Tibial nerve (tissue), 4 donors: Measurements from ENCODE around the gene EXOSC1. TPM values are rescaled to one million over a fixed set of nuclear protein-coding genes. Genes with fewer than 3 reads are reported as not detected.

Experiments
- DNase-seq, 2 donors: peaks; one replicate each; pipeline ENCODE4 v3.0.0-alpha.2; 2019; ENCODE audit warnings: low spot score in 2 of 2
- H3K27ac ChIP-seq, 4 donors: fragments of 200-600 bp; sonication (generic) in 3 of 4; one replicate each; pipeline ENCODE4 v1.5.1; 2017 to 2019; ENCODE audit warnings: mild to moderate bottlenecking in 1 of 4
- H3K27me3 ChIP-seq, 2 donors: fragments of 200-600 bp; sonication (generic) in 1 of 2; one replicate each; pipeline versions ENCODE4 v1.5.1 to v1.6.0; 2017 to 2019
- H3K36me3 ChIP-seq, 3 donors: fragments of 200-600 bp; sonication (generic); one replicate each; pipeline ENCODE4 v1.5.1; 2018 to 2019
- H3K4me1 ChIP-seq, 4 donors: fragments of 200-600 bp; sonication (generic) in 3 of 4; one replicate each; pipeline ENCODE4 v1.5.1; 2017 to 2019
- H3K4me3 ChIP-seq, 4 donors: fragments of 200-600 bp; sonication (generic) in 3 of 4; one replicate each; pipeline ENCODE4 v1.5.1; 2017 to 2019; ENCODE audit warnings: mild to moderate bottlenecking in 1 of 4, moderate library complexity in 1 of 4
- H3K9me3 ChIP-seq, 4 donors: fragments of 200-600 bp; sonication (generic) in 3 of 4; one replicate each; pipeline ENCODE4 v1.5.1; 2017 to 2019
- EP300 ChIP-seq, 2 donors: sonication (generic); formaldehyde crosslinking; IDR thresholded peaks; one replicate each; pipeline ENCODE4 v1.6.1; 2017; ENCODE audit warnings: antibody characterized with exemption in 2 of 2, mild to moderate bottlenecking in 1 of 2
- POLR2A ChIP-seq, 2 donors: fragments of 450-650 bp; IDR thresholded peaks; one replicate each; pipeline ENCODE4 v1.6.1; 2017; ENCODE audit warnings: antibody characterized with exemption in 2 of 2, mild to moderate bottlenecking in 2 of 2, moderate library complexity in 2 of 2
- WGBS, 2 donors: methylation state at CpG; one replicate each; pipeline ENCODE4 v1.1.5; 2018; 5-methylcytosine and 5-hydroxymethylcytosine counted together
- total RNA-seq, 4 donors: library from RNA; depleted of rRNA; stranded (reverse); fragments of >200 nt; gene quantifications; one replicate each; pipeline ENCODE4 v1.1.0, GENCODE V29; 2016
- TF ChIP-seq, protein P1 (sequence below), 5 experiments: fragments of 200-600 bp in 3 of 5; fragments of 450-650 bp in 2 of 5; sonication (generic) in 3 of 5; IDR thresholded peaks; one replicate each; pipeline ENCODE4 v1.5.1; 2016 to 2019; ENCODE audit warnings: antibody characterized with exemption in 5 of 5, mild to moderate bottlenecking in 3 of 5, moderate library complexity in 2 of 5

EXOSC1 gene
- total RNA-seq, 4 donors from 2014 or later = 21.6 to 40.8 (median 33.4) TPM

DNA sequence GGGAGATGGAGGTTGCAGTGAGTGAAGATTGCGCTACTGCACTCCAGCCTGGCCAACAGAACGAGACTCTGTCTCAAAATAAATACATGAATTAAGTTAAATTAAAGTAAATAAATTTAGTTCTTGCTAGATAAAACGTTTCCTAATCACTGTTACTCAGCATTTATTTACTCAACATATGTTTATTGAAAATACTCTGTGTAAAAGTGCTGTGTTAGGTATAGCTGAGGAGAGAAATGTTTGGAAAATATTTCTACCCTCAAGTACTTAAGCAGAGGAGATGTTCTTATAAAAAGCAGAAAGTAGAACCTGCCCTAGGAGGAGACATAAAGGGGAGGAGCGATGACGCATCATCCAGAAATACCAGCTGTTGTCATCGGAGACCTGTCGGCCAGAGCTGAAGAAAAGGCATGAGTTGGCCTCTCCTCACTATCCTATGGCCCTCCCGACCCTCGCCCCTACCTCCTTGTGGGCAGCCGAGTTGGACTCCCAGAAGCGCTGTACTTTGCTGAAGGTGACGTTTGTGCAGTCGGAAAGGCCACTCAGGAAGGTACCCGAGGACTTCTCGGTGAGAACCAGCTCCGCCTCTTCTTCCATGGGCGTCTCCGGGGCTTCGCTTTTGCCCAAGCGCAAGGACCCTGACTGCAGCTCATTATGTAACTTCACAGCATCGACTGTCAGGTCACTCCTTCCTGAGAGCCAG is 45.8 kb downstream of the EXOSC1 start:
- Histone ChIP-seq H3K27ac (peak overlapping the region in 2 of 4 donors; percentile 78 to 80), H3K4me3 (peak overlapping the region; percentile 70 to 77 (median 72)), H3K36me3 (peaks cover 0 to 27% (median 0%) of the 10 kb centered on the region in 3 donors), H3K4me1 (peaks cover 0 to 19% (median 6%) of the 10 kb centered on the region in 4 donors), H3K9me3 (no peaks in the 10 kb centered on the region), H3K27me3 (no peaks in the 10 kb centered on the region)
- 42 to 53% methylated on average over 21 of the region's 21 CpGs for WGBS, 2 donors
- TF ChIP-seq, protein P1, sequence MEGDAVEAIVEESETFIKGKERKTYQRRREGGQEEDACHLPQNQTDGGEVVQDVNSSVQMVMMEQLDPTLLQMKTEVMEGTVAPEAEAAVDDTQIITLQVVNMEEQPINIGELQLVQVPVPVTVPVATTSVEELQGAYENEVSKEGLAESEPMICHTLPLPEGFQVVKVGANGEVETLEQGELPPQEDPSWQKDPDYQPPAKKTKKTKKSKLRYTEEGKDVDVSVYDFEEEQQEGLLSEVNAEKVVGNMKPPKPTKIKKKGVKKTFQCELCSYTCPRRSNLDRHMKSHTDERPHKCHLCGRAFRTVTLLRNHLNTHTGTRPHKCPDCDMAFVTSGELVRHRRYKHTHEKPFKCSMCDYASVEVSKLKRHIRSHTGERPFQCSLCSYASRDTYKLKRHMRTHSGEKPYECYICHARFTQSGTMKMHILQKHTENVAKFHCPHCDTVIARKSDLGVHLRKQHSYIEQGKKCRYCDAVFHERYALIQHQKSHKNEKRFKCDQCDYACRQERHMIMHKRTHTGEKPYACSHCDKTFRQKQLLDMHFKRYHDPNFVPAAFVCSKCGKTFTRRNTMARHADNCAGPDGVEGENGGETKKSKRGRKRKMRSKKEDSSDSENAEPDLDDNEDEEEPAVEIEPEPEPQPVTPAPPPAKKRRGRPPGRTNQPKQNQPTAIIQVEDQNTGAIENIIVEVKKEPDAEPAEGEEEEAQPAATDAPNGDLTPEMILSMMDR (IDR thresholded peaks at IDR 0.05) = no peak
- TF ChIP-seq POLR2A (IDR thresholded peaks at IDR 0.05) (no peak), EP300 (IDR thresholded peaks at IDR 0.05) (no peak)
- DNase-seq = no peak

DNA sequence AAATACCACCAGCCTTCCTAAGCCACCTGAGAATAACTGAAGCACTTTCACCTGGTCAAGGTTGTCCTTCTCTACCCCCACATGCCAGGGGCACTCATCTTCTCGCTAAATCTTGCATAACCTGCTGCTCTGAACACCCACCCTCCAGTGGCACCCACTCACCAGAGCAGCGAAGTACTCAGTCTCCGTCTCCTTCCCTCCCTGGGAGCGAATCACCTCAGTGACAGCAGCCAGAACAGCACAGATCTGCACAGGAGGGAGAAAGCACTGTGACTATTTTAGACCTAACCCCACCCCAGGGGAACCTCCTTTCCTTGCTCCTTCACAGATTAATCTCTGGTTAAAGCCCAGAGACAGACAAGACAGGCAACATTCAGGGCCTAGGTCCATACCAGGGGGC is 49.8 kb downstream of the EXOSC1 start:
- Histone ChIP-seq H3K27ac (no peak overlapping the region), H3K4me1 (peaks cover 0 to 13% (median 6%) of the 10 kb centered on the region in 4 donors), H3K27me3 (no peaks in the 10 kb centered on the region), H3K4me3 (no peak overlapping the region), H3K36me3 (peaks cover 0 to 65% (median 0%) of the 10 kb centered on the region in 3 donors), H3K9me3 (no peaks in the 10 kb centered on the region)
- 96 to 97% methylated on average over 4 of the region's 4 CpGs for WGBS, 2 donors
- DNase-seq = no peak
- TF ChIP-seq POLR2A (IDR thresholded peaks at IDR 0.05) = no peak
- TF ChIP-seq, protein P1 (IDR thresholded peaks at IDR 0.05) = no peak
- TF ChIP-seq EP300 (IDR thresholded peaks at IDR 0.05) = no peak

DNA sequence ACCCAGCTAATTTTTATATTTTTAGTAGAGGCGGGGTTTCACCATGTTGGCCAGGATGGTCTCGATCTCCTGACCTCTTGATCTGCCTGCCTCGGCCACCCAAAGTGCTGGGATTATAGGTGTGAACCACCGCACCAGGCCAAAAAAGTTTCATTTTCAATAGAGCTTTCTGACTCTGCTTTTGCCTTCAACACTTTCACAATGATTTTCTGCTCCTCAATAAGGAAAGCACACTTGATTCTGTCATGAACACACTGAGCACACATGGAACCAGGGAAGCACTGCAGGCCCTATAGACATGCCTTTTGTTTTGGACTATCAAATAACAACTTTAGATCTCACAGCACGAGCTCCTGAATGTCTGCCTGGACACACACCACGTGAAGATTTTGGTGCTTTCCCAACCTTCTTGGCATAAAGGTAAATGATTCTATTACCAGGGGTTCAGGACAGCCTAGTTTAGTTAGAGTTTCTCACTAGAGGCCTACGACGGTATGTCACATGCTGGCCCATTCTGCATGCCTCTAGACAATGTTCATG is 52.7 kb downstream of the EXOSC1 start:
- 85 to 93% methylated on average over 8 of the region's 8 CpGs for WGBS, 2 donors
- no peak for DNase-seq
- H3K36me3 ChIP-seq = peaks cover 0 to 95% (median 11%) of the 10 kb centered on the region in 3 donors

DNA sequence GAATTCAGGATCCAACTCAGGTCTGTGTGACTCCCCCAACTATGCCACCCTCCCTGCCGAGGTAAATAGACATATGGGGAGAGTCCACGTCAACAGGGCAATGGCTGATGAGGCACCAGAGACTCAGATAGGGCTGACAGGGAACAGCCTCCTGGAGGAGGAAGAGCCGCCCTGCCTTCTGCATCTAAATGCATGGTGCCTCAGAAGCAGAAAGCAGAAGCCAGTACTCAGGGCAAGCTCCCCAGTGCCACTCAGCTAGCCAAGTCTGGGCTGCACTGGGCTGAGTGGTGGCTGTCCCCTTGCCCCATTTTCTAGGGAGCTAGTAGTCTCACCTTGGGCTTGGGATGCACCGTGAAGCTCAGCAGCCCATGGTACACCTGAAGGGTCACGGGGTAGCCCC is 55.7 kb downstream of the EXOSC1 start:
- TF ChIP-seq POLR2A (IDR thresholded peaks at IDR 0.05) (no peak), EP300 (IDR thresholded peaks at IDR 0.05) (no peak)
- TF ChIP-seq, protein P1 (IDR thresholded peaks at IDR 0.05) = no peak
- Histone ChIP-seq H3K4me1 (no peaks in the 10 kb centered on the region), H3K27ac (no peak overlapping the region), H3K9me3 (no peaks in the 10 kb centered on the region), H3K4me3 (no peak overlapping the region), H3K27me3 (no peaks in the 10 kb centered on the region), H3K36me3 (peaks cover 0 to 99% (median 11%) of the 10 kb centered on the region in 3 donors)
- no peak for DNase-seq
- WGBS, 2 donors = 98 to 100% methylated on average over 4 to 5 of the region's 5 CpGs

More for the DNA sequence above, 52.7 kb downstream of the EXOSC1 start:
- Histone ChIP-seq H3K4me3 (no peak overlapping the region), H3K4me1 (no peaks in the 10 kb centered on the region), H3K9me3 (no peaks in the 10 kb centered on the region), H3K27ac (no peak overlapping the region), H3K27me3 (no peaks in the 10 kb centered on the region)
- TF ChIP-seq, protein P1 (IDR thresholded peaks at IDR 0.05) = no peak
- TF ChIP-seq EP300 (IDR thresholded peaks at IDR 0.05) (no peak), POLR2A (IDR thresholded peaks at IDR 0.05) (no peak)

DNA sequence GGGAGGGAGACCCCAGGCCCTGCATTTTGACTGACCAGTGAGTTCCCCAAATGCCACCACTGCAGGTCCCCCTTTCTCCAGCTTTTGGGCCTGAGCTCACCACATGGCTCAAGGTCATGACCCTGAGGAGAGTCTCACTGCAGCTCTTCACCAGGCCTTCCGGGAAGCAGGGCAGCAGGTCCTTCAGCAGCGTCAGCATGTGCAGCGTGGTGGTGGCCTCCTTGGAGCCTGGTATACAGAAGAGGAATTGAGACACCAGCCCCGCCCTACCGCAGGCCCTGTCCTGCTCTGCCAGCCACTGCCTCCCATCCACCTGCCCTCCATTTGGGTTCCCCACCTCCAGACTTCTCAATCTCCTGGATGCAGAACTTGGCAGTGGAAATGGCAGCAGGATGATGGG is 57.7 kb downstream of the EXOSC1 start:
- no peaks in the 10 kb centered on the region for H3K27me3 ChIP-seq
- 82 to 100% methylated on average over 2 to 5 of the region's 5 CpGs for WGBS, 2 donors
- H3K9me3 ChIP-seq = no peaks in the 10 kb centered on the region
- no peak overlapping the region for H3K27ac ChIP-seq
- H3K36me3 ChIP-seq = peaks cover 0 to 99% (median 17%) of the 10 kb centered on the region in 3 donors
- DNase-seq = no peak
- H3K4me1 ChIP-seq = no peaks in the 10 kb centered on the region
- no peak for TF ChIP-seq EP300 (IDR thresholded peaks at IDR 0.05)
- TF ChIP-seq, protein P1 (IDR thresholded peaks at IDR 0.05) = no peak
- H3K4me3 ChIP-seq = no peak overlapping the region
